SW 1271 (cell line): Measurements from ENCODE around the gene PARD3.

ENCODE experiments used
- DNase-seq, 2 experiments: peaks; one replicate each; lab custom pipeline; 2025; lab: John Stamatoyannopoulos, UW

The PARD3 gene

DNA sequence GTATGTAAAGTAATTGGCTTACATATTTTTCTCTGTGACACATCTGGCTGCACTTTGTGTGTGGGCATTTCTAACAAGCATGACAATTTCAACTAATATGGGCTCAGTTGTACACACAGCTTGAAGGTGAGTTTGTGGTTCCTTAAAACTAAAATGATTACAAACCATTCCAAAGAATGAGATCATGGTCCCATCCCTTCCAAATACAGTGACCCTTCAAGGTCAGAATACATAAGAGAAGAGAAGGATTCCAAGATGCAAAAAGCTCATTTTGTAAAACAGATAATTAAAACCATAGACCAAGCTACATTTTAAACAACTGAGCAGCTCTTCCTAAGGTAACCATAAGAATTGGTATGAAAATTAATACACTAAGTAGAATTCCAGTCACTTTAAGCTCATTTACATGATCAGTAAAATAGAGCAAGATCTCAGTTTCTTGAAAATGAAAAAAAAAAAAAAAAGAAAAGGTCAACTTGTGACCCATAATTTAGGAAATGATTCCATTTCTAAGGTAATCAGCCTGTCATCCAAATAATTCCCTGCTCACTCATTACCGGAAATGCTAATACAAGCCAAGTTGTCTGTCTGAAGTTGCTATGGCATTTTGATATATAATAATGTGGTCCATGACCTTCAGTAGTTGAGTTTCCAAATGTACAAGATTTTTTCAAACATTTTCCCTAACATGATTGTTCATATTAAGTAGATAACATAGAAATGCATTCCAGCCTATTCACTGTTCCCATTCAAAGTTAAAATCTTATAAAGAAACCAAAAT lies 688.5 kb downstream of the PARD3 start:
- no peak for DNase-seq

- DNase-seq, result no peak
These were observed 689.4 kb downstream of the PARD3 start for GRCh38 chr10:34125702-34126101.

- DNase-seq, result peak; percentile 12 to 42
These were observed 690.5 kb downstream of the PARD3 start for GRCh38 chr10:34124522-34125035.

GRCh38 chr10:34121781-34122622 lies 693.1 kb downstream of the PARD3 start:
- DNase-seq, result no peak

DNA sequence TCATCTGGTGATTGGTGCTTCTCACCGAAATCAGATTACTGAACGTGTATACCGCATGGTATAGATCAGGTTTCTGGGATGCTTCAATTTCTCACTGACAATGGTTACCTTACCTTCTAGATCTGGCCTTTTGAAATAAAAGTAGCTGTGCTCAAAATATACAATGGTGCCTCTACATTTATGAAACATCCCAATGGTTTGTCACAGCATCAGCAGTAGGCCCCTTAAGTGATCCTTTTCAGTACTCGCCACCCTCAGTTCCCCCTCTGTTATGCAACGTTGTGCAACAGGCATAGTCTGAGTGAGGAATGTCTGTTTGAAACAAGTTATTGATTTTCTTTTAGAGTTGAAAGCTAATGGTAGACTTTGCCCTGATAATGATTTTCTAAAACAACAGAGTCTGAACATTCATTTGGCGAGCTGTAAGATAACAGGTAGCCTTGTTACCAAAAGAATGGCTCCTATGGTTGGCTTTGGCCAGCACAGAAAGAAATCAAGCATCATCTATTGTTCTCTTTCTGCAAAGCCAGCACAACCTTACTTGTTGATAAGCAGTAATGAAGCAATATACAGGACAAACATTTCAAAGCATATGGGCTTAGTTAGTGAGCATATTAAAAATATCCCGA lies 693.9 kb downstream of the PARD3 start:
- no peak for DNase-seq

- no peak for DNase-seq
These were observed 695.6 kb downstream of the PARD3 start for GRCh38 chr10:34119456-34119855.

DNA sequence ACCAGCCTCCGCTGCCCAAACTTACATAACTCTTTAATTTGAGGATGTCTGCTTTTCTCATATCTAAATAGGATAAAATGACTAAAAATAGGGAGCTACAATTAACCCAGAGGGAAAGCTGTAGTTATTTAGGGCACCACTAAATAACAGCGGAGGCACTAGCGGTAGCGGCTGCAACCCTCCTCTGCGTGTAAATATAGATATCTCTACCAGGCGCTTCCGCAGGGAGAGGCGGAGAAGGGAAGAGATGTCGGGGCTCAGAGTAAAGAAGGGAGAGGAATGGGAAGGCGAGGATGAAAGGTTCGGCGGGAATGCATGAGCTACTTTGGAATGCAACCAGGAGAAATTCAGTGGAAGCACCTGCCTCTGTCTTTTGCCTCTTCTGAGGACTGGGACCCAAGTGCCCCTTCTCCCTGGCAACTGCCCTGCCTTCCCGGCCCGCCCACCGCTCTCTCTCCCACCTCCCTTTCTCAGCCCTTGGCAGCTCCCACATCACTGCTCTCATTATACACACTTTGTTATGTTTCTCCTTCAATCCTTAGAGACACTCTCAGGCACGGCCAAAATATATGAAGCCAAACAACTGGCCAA lies 698.3 kb downstream of the PARD3 start:
- no peak for DNase-seq

- no peak for DNase-seq
These were observed 698.9 kb downstream of the PARD3 start for GRCh38 chr10:34116220-34116641.

GRCh38 chr10:34114914-34115313 lies 700.2 kb downstream of the PARD3 start:
- DNase-seq, result no peak

DNA sequence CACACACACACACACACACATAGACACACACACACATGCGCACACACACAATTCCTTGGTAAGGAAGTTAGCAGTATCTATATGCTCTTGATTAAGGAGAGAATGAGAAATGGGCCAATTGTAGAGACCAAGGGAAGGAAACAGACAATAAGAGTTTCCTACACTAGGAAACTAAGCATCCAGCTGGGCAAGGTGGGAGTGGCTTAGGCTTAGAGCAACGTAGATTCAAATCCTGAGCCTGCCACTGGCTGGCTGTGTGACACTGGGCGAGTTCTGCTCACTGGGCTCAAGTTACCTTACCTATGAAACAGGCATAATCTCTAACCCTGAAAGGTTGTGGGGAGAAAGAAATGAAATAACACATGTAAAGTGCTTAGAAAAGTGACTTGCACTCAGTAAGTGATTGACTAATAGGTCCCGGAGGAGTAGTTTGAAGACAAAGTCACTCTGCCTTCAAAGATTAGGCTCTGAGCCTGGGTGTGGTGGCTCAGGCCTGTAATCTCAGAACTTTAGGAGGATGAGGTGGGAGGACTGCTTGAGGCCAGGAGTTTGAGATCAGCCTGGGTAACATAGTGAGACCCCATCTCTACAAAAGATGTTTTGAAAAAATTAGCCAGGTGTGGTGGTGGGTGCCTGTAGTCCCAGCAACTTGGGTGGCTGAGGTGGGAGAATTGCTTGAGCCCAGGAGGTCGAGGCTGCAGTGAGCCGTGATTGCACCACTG lies 701.4 kb downstream of the PARD3 start:
- no peak for DNase-seq

GRCh38 chr10:34112171-34112782 lies 702.8 kb downstream of the PARD3 start:
- no peak for DNase-seq

DNA sequence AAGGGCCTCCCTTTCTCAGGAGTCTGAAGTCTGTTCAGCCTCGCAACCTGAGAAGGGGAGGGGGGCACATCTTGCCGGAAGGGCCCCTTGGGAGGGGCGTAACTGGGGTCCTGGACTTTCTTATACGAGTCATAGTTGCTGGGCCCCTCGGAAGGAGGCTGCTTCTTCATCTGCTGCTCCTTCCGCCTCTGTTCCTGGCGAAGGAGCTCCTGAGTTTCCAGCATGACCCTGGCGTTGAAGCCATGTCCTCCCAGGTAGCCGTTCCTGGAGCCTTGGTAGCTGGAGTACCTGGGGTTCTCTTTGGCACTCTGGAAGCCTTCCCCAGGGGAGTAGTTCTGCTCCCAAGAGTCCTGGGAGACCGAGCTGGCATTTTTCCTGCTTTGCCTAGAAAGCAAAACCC lies 703.9 kb downstream of the PARD3 start:
- DNase-seq, result no peak

DNA sequence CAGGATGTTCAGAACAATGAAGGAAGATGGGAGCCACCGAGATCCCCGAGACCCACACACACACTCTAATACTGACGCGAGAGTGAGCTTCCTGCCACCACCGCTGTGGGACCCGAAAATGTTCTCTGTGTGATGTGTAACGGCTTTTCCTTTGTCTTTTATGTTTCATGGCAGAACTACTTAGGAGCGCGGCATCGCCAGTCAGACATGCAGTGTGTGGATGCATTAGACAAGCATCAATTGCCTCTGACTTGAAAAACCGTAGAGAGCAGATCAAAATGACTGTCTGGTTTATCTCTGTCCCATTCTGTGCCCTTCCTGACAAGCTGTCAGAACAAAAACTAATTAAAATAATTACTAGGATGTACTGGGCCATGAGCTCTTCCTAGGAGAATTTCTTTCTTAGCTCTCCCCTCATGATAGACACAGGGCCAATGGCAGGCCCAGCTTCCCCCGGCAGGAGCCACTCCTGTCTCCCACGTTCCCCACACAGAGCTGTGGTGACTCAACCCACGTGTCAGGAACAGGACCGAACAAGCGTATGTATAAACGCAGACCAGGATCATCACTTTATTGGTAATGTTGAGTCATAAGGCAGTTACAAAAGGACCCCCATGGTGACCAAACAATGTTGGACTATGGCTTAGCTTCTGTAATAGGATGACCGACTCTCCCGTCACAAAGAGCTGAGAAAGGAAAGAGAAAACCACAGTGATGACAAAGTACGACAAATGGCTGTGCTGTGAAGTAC lies 705.0 kb downstream of the PARD3 start:
- DNase-seq, result no peak

- no peak for DNase-seq
These were observed 705.6 kb downstream of the PARD3 start for GRCh38 chr10:34109495-34109894.

DNA sequence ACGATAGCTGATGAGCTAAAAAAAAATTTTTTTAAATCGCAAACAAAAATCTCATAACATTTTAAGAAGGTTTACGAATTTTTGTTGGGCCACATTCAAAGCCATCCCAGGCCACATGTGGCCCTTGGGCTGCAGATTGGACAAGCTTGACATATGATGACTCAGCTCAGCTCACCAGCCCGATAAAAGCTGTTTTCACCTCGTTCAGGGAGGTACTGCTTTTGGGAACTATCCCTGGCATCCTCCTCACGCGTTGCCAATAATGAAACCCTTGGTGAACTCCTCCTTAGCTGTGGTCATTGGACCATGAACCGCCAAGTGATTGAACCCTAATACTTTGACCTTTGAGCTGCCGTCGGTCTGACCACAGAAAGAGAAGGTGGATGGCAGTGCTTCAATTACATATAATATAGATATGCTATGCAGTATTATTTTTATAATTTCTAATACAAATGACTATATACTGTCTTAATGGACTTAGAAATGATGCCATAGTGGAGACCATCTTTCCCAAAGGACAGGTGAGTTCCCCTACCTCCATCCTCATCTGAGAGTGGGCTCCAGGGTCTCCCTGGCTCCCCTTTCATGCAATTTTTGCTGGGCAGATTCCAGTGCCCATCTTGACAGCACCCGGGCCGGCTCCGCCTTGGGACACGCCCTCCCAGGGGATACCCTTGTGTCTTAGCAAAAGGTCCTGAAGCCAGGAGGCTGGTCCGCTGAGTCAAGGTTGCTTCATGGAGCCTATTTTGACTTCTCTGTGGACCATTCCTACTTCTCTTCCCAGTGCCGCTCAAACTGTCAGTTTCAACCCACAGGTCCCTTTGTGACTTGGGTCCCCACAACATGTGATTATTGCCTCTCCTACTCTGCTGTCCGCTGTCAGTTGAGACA lies 707.2 kb downstream of the PARD3 start:
- no peak for DNase-seq

GRCh38 chr10:34106356-34106885 lies 708.7 kb downstream of the PARD3 start:
- DNase-seq, result no peak

GRCh38 chr10:34104829-34105572 lies 710.1 kb downstream of the PARD3 start:
- no peak for DNase-seq

GRCh38 chr10:34102893-34103506 lies 712.1 kb downstream of the PARD3 start:
- no peak for DNase-seq
